IPS-20b (cell line): ENCODE results near the gene GP2.

Experiments
- H3K27ac ChIP-seq: one replicate; pipeline ENCODE4 v1.5.1; 2013; ENCODE audit warnings: low read length
- H3K27me3 ChIP-seq: 2 replicates; pipeline ENCODE4 v1.6.1; 2013; ENCODE audit warnings: mild to moderate bottlenecking, low read length, inconsistent platforms; ENCODE audit not compliant: insufficient read depth
- H3K36me3 ChIP-seq: 2 replicates; pipeline ENCODE4 v1.6.1; 2013; ENCODE audit warnings: low read depth, mild to moderate bottlenecking, inconsistent platforms, low read length, moderate library complexity; ENCODE audit not compliant: insufficient read depth
- H3K4me1 ChIP-seq: 2 replicates; pipeline ENCODE4 v1.6.1; 2013; ENCODE audit warnings: mild to moderate bottlenecking, control low read depth, inconsistent platforms, low read length, moderate library complexity; ENCODE audit not compliant: insufficient read depth
- H3K4me3 ChIP-seq: 2 replicates; pipeline ENCODE4 v1.5.1; 2013; ENCODE audit warnings: mild to moderate bottlenecking, low read length, inconsistent platforms
- H3K9ac ChIP-seq: 2 replicates; pipeline ENCODE4 v1.6.1; 2013; ENCODE audit warnings: low read depth, mild to moderate bottlenecking, inconsistent platforms, low read length, moderate library complexity
- H3K9me3 ChIP-seq: 2 replicates; pipeline ENCODE4 v1.6.1; 2013; ENCODE audit warnings: mild to moderate bottlenecking, low read depth, low read length, inconsistent platforms; ENCODE audit not compliant: insufficient read depth

Gene GP2

DNA sequence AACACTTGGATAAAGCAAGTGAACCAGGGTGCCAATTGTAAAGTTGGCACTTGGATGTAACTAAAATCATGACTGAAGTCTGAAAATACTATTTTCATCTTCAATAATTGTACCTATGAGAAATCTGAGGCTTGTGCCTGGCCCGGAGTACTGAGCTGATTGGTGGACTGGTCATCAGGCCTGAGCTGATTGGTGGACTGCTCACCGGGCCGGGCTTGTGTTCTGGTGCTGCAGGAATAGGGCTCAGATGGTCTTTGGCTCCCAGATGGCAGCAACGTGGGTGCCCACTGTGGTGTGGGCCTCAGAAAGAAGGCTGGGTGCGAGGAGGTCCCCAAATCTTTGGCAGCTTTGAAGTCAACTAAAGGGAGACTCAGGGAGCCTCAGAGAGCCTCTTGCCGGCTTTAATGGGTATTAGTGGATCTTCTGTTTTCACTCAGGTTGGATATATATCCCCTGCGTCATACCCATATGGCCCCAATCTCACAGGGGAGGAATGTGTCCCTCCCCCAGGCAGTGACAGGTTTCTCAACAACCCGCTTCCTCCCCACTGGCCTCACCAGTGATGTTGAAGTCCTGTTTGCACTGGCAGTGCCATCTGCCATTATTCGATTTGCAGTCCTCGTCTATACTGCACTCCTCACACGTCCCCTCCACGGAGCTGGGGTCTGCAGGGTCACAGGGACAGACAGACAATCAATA lies 20.5 kb upstream of the GP2 start:
- Histone ChIP-seq H3K9ac (no peak overlapping the region), H3K27me3 (no peaks in the 10 kb centered on the region), H3K27ac (no peak overlapping the region), H3K9me3 (no peaks in the 10 kb centered on the region), H3K36me3 (no peaks in the 10 kb centered on the region), H3K4me3 (no peak overlapping the region), H3K4me1 (peaks cover 2% of the 10 kb centered on the region; the same call in 1 of the 2 replicates)

DNA sequence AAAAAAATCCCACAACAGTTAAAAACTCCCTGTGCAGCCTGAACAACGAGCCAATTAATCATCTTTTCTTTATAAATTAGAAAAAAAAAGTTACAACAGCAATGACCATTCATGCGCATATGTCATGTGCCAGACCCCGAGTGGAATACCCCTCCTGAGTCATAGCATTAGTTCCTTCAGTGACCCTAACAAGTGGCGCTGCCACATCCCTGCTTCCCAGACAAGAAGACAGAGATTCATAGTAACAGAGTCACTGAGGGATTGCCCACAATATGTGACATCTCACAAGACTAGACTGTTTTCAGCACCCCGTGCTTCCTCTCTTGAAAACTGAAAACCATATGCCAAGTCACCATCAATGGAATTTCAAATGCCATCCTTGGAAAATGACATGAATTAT lies 17.3 kb upstream of the GP2 start:
- no peak overlapping the region for H3K4me3 ChIP-seq
- no peaks in the 10 kb centered on the region for H3K36me3 ChIP-seq
- H3K9ac ChIP-seq: no peak overlapping the region
- H3K4me1 ChIP-seq: peaks cover under 1% of the 10 kb centered on the region; the same call in 1 of the 2 replicates
- no peak overlapping the region for H3K27ac ChIP-seq
- no peaks in the 10 kb centered on the region for H3K27me3 ChIP-seq
- no peaks in the 10 kb centered on the region for H3K9me3 ChIP-seq

DNA sequence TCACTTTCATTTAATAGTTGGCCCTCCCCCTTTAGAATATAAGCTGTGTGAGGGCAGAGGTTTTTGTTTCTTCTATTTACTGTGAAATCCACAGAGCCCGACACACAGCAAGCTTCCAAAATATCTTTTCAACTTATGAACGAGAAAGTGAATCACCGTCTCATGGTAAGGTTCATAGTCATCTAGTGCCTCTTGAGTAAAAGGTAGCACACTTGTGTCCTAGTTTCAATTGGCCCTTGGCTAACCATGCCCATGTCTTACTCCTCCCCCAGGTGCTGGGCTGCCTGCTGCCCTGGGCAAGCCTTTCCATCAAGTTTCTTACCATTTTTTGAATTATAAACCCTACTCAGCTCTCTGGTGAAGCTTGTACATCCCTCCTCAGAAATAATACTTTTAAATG lies 12.4 kb upstream of the GP2 start:
- H3K4me3 ChIP-seq: no peak overlapping the region
- H3K4me1 ChIP-seq: peaks cover 7% of the 10 kb centered on the region; the same call in 1 of the 2 replicates
- H3K9me3 ChIP-seq: no peaks in the 10 kb centered on the region
- H3K27ac ChIP-seq: no peak overlapping the region
- no peaks in the 10 kb centered on the region for H3K36me3 ChIP-seq
- H3K27me3 ChIP-seq: no peaks in the 10 kb centered on the region
- H3K9ac ChIP-seq: no peak overlapping the region

DNA sequence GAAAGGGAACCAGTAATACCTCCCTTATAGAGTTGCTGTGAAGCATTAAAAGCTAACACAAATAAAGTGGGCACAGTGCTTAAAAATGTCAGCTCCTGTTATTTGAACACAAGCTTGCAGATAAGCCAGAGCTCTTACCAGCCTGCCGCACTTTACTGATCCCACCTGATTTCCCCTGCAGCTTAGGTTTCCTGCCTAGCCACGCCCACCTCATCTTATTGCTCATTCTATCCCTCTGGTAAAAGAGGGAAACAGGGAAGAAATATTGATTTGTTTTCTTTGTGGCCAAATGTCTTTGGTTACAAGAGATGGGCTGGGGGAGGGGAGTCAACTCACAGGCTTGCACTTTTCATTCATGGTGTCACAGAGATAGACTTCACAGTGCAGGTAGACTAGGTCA lies 9.6 kb upstream of the GP2 start:
- Histone ChIP-seq H3K27ac (no peak overlapping the region), H3K36me3 (no peaks in the 10 kb centered on the region), H3K27me3 (no peaks in the 10 kb centered on the region), H3K4me1 (peaks cover 7% of the 10 kb centered on the region; the same call in 1 of the 2 replicates), H3K9me3 (no peaks in the 10 kb centered on the region), H3K4me3 (no peak overlapping the region), H3K9ac (no peak overlapping the region)

DNA sequence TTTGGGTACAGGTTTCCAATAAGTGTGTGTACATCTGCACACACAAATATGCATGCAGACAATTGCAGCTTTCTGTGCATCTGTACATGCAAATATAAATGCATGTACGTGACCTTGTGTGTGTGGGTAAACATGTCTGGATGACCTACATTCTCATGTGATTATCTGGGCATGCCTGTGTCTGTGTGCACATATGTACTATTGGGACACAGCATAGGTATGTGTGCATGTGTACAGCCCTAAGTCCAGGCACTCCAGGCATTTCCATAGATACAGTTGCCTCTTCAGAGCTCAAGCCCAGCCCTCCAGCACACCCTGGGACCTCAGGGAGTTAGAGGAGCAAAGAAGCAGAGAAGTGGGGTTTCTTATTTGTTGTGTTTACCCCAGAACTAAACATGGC lies 7.1 kb upstream of the GP2 start:
- Histone ChIP-seq H3K9me3 (no peaks in the 10 kb centered on the region), H3K9ac (no peak overlapping the region), H3K36me3 (no peaks in the 10 kb centered on the region), H3K27me3 (no peaks in the 10 kb centered on the region), H3K27ac (no peak overlapping the region), H3K4me1 (peaks cover 4% of the 10 kb centered on the region; the same call in 1 of the 2 replicates), H3K4me3 (no peak overlapping the region)

DNA sequence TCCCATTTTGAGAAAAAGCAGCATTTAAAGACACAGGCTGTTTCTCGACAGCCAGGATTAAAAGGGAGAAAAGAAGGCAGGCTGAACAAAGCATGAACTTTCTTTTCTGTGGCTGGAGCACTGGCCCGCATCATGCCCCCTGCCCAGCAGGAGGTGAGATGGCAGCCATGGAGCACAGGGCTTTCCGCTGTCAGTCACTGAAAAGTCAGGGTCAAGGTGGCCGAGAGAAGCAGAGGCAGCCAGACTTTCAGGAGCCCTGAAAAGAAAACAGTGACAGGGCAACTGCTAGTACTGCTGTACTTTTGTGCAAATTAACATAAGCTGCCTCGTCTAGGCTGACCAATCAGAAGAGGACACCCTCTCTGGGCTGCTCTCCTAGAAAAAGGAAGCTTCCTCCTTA lies 5.8 kb upstream of the GP2 start:
- no peak overlapping the region for H3K4me3 ChIP-seq
- H3K4me1 ChIP-seq: no peaks in the 10 kb centered on the region
- no peak overlapping the region for H3K9ac ChIP-seq
- H3K27me3 ChIP-seq: no peaks in the 10 kb centered on the region
- H3K27ac ChIP-seq: no peak overlapping the region
- H3K9me3 ChIP-seq: no peaks in the 10 kb centered on the region
- no peaks in the 10 kb centered on the region for H3K36me3 ChIP-seq

DNA sequence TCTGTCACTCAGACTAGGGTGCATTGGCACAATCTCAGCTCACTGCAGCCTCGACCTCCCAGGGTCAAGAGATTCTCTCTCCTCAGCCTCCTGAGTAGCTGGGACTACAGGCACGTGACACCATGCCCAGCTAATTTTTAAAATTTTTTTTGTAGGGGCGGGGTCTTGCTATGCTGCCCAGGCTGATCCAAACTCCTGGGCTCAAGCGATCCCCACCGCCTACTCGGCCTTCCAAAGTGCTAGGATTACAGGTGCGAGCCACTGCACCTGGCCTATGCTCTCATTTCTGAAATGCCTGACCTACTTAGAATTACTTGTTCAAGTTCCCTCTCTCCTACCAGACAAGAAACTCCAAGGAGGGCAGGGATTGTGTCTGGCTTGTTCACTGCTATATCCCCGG lies 5.1 kb upstream of the GP2 start:
- H3K27me3 ChIP-seq: no peaks in the 10 kb centered on the region
- H3K4me1 ChIP-seq: no peaks in the 10 kb centered on the region
- no peak overlapping the region for H3K4me3 ChIP-seq
- H3K27ac ChIP-seq: no peak overlapping the region
- no peaks in the 10 kb centered on the region for H3K36me3 ChIP-seq
- no peaks in the 10 kb centered on the region for H3K9me3 ChIP-seq
- no peak overlapping the region for H3K9ac ChIP-seq

DNA sequence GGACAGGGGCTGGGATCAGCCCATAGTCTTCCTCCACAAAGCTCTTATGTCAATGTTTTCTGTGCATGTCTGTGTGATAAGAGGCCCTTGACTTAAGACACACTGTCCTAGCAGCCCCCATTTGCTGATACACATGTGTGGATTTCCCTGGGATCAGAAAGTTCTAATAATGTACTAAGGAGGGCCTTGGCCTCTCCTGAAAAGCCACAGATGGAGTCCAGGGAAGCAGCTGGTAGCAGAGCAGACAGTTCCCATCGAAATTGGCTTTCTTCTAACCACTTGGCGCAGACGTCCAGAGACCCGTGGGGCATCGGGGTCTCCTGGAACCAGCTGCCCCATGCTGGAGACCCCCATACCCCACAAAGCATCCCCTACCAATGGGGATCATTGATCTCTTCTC lies 4.3 kb upstream of the GP2 start:
- Histone ChIP-seq H3K27me3 (no peaks in the 10 kb centered on the region), H3K4me1 (no peaks in the 10 kb centered on the region), H3K36me3 (no peaks in the 10 kb centered on the region), H3K27ac (no peak overlapping the region), H3K9me3 (no peaks in the 10 kb centered on the region), H3K9ac (no peak overlapping the region), H3K4me3 (no peak overlapping the region)

DNA sequence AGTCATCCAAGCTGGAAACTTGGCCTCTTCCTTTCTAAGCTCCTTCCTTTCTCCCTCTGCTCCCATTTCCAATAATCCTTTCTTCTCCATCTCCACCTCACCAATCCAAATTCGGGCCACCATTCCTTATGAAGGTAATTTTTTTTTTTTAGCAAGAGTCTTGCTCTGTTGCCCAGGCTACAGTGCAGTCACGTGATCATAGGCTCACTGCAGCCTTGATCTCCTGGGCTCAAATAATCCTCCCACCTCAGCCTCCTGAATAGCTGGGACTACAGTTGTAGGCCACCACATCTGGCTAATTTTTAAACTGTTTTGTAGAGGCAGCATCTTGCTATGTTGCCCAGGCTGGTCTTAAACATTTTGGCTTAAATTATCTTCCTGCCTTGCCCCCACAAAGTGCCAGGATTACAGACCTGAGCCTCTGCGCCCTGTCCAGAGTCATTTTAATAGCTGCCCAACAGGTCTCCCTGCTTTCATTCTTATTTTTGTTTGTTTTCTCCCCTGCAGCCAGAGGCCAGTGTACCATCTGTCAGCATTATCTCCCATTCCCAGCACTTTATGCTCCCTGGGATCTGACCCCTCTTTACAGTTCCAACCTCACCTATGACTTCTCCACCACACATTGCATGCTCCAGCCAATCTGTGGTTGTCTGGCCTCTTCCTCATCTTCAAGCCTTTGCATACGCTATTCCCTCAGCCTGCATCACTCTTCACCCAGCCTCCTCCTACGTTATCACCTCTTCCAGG lies 2.3 kb upstream of the GP2 start:
- H3K9ac ChIP-seq: no peak overlapping the region
- no peaks in the 10 kb centered on the region for H3K27me3 ChIP-seq
- no peaks in the 10 kb centered on the region for H3K4me1 ChIP-seq
- no peak overlapping the region for H3K4me3 ChIP-seq
- no peaks in the 10 kb centered on the region for H3K9me3 ChIP-seq
- H3K36me3 ChIP-seq: no peaks in the 10 kb centered on the region
- H3K27ac ChIP-seq: no peak overlapping the region

DNA sequence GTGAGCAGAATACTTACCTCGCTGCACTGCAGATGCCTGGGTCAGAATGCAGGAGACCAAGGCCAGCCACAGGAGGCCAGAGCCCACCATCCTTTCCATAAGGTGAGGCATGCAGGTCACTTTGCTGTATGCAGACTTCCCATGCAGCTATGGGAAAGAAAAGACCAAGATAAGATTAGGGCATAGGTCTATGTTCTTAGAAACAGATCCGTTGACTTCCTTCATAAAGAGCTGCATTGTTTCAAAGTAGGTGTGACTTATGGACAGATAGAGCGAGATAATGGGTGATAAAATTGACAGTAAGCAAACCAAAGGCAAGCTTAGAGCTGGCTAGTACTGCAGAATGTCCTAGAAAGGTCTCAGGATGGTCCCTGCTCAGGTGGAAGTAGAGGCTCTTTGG lies 992 bp downstream of the GP2 start:
- Histone ChIP-seq H3K27me3 (no peaks in the 10 kb centered on the region), H3K4me3 (no peak overlapping the region), H3K4me1 (no peaks in the 10 kb centered on the region), H3K9me3 (no peaks in the 10 kb centered on the region), H3K36me3 (no peaks in the 10 kb centered on the region), H3K27ac (no peak overlapping the region), H3K9ac (no peak overlapping the region)

DNA sequence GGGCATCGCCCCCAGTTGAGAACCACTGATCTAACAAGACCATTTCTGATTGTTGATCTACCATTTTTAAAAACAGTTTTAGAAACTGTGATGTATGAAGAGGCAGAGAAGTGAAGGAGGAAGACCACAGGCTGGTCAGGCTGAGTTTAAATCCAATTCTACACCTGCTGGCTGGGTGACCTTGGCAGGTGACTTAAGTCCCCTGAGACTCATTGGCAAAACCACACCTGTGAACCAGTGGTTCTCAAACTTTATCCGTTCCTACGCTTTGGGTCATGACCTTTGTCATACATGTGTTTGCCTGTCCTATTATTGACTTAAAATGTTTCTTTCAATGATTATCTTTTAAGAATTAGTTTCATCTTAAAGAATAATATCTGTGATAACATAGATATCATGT lies 2.3 kb downstream of the GP2 start:
- no peak overlapping the region for H3K27ac ChIP-seq
- H3K9ac ChIP-seq: no peak overlapping the region
- no peaks in the 10 kb centered on the region for H3K9me3 ChIP-seq
- H3K36me3 ChIP-seq: no peaks in the 10 kb centered on the region
- H3K27me3 ChIP-seq: no peaks in the 10 kb centered on the region
- no peaks in the 10 kb centered on the region for H3K4me1 ChIP-seq
- no peak overlapping the region for H3K4me3 ChIP-seq

DNA sequence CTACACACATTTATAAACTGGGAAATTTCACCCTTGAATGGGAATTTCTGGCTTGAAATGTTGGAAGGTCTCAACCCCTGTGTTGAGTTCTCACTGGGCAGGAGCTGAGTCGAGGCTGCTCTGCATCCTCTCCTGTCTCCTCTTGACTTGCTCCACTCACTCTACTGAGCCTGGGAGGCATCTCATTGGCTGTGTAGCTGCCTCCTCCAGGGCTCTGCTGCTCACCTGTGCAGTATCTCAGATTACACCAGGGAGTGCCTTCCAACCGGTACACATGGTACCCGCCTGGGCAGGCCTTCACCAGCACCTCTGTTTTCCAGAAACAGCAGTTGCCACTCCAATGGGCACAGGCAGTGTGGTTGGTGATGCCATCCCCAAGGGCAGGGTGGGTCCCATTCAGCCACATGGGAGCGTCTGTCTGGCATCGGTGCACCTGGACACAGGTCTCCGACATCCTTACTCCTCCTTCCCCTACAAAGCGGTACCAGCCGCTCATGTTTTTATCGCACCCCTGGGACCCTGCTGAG lies 3.7 kb downstream of the GP2 start:
- Histone ChIP-seq H3K36me3 (no peaks in the 10 kb centered on the region), H3K27me3 (no peaks in the 10 kb centered on the region), H3K9me3 (no peaks in the 10 kb centered on the region), H3K4me3 (no peak overlapping the region), H3K27ac (no peak overlapping the region), H3K4me1 (no peaks in the 10 kb centered on the region), H3K9ac (no peak overlapping the region)
